Effector memory CD4-positive, alpha-beta T cell (primary cell): ENCODE data around the gene OSBPL5.

ENCODE experiments used
- DNase-seq, 3 donors: peaks; one replicate each; pipeline ENCODE4 v3.0.0-alpha.2; 2020
- H3K27ac ChIP-seq: 2 replicates; pipeline ENCODE4 v1.7.0; 2013; ENCODE audit warnings: mild to moderate bottlenecking, low read length, moderate library complexity; ENCODE audit not compliant: insufficient read depth, poor library complexity, severe bottlenecking
- H3K27me3 ChIP-seq: replicated peaks from 2 replicates; pipeline ENCODE4 v1.7.0; 2013; ENCODE audit warnings: mild to moderate bottlenecking, low read length; ENCODE audit not compliant: insufficient read depth, control insufficient read depth, poor library complexity, severe bottlenecking
- H3K36me3 ChIP-seq: 2 replicates; pipeline ENCODE4 v1.7.0; 2013; ENCODE audit warnings: mild to moderate bottlenecking, low read length, moderate library complexity; ENCODE audit not compliant: control insufficient read depth, insufficient read depth
- H3K4me1 ChIP-seq: 2 replicates; pipeline ENCODE4 v1.7.0; 2013; ENCODE audit warnings: low read length, mild to moderate bottlenecking; ENCODE audit not compliant: control insufficient read depth, insufficient read depth, poor library complexity, severe bottlenecking
- H3K4me3 ChIP-seq: 2 replicates; pipeline ENCODE4 v1.7.0; 2013; ENCODE audit warnings: low read length, low read depth, mild to moderate bottlenecking; ENCODE audit not compliant: insufficient read depth, poor library complexity, severe bottlenecking
- H3K9me3 ChIP-seq: 2 replicates; pipeline ENCODE4 v1.7.0; 2013; ENCODE audit warnings: mild to moderate bottlenecking, low read length, moderate library complexity; ENCODE audit not compliant: control insufficient read depth

Gene OSBPL5

GRCh38 chr11:3204141-3205015, 39.3 kb upstream of the OSBPL5 start:
- Histone ChIP-seq H3K36me3 (no peaks in the 10 kb centered on the region), H3K27me3 (no peaks in the 10 kb centered on the region)

GRCh38 chr11:3203221-3204043, 38.3 kb upstream of the OSBPL5 start:
- no peak for DNase-seq
- Histone ChIP-seq H3K4me3 (no peak overlapping the region), H3K27me3 (no peaks in the 10 kb centered on the region)

More at GRCh38 chr11:3204141-3205015, 39.3 kb upstream of the OSBPL5 start:
- Histone ChIP-seq H3K4me1 (no peaks in the 10 kb centered on the region), H3K4me3 (no peak overlapping the region), H3K27ac (no peak overlapping the region), H3K9me3 (no peaks in the 10 kb centered on the region)
- DNase-seq: no peak

GRCh38 chr11:3202759-3203158, 37.6 kb upstream of the OSBPL5 start:
- Histone ChIP-seq H3K4me1 (no peaks in the 10 kb centered on the region), H3K27me3 (no peaks in the 10 kb centered on the region), H3K27ac (no peak overlapping the region), H3K9me3 (no peaks in the 10 kb centered on the region), H3K36me3 (no peaks in the 10 kb centered on the region), H3K4me3 (no peak overlapping the region)
- DNase-seq: no peak

More at GRCh38 chr11:3203221-3204043, 38.3 kb upstream of the OSBPL5 start:
- Histone ChIP-seq H3K27ac (no peak overlapping the region), H3K36me3 (no peaks in the 10 kb centered on the region), H3K9me3 (no peaks in the 10 kb centered on the region), H3K4me1 (no peaks in the 10 kb centered on the region)

DNA sequence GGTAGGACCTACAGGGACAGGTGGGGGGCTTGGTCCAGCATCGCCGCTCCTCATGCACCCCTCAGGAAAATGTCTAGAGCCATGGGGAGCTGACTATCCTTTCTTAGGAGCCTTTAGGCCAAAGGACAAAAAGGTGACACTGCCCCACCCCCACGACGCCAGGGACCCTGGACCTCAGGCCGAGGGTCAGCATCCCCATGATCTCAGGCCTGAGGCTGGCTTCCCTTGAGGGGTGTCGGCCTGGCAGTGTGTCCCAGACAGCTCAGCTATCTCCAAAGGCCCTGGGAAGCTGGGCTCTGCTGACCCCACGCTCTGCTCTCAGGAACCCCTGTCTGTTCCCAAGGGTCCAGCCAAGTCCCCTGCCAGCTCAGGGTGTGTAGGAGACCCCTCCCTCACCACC, 37.2 kb upstream of the OSBPL5 start:
- no peak overlapping the region for H3K4me3 ChIP-seq
- no peaks in the 10 kb centered on the region for H3K27me3 ChIP-seq
- no peak overlapping the region for H3K27ac ChIP-seq
- no peaks in the 10 kb centered on the region for H3K4me1 ChIP-seq
- no peak for DNase-seq
- no peaks in the 10 kb centered on the region for H3K9me3 ChIP-seq
- no peaks in the 10 kb centered on the region for H3K36me3 ChIP-seq

DNA sequence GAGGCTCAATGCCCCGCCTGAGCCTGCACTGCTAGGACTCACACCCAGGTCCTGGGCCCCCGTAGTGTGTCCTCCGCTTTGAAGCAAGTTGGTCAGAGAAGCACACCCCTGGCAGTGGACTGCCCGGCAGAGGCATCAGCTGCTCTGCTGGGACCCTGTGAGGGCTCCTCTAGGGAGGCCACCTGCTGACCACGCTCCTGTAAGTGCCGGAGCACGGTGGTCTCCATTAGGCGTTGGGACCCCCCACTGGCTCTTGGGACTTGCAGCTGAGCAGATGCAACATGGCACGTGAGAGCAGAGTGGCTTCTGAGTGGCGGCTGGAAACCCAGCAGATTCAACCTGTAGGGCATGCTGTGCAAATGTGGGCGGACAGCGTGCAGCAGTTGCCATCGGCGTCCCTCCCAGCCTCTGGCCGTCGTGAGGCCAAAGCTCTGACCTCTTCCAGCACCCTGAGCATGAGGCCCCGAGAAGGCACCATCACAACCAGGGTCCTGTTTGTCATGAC, 36.6 kb upstream of the OSBPL5 start:
- Histone ChIP-seq H3K4me1 (no peaks in the 10 kb centered on the region), H3K27ac (no peak overlapping the region), H3K27me3 (no peaks in the 10 kb centered on the region), H3K36me3 (no peaks in the 10 kb centered on the region), H3K9me3 (no peaks in the 10 kb centered on the region), H3K4me3 (no peak overlapping the region)
- DNase-seq: no peak

DNA sequence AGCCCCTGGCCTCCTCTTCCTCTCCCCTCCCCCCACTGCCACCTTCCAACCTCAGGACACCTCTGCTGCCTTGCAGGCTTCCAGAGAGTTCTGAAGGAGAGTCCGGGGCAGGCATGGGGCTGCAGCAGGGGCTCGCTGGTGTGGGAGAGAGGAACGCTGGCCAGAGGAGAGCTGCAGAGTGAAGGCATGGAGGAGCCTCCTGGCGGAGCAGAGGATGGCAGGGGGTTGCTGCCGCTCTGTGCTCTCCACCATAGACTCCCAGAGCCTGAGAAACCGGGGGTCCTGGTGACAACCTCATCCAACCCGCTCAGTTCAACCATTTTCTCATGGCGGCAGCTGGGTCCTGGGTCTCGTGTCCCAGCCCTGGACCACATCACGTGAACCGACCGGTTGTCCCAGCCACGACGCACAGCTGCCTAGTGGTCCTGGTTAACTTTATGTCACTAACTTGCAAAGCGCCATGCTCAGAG, 36.0 kb upstream of the OSBPL5 start:
- H3K4me3 ChIP-seq: no peak overlapping the region
- no peak for DNase-seq
- no peak overlapping the region for H3K27ac ChIP-seq
- no peaks in the 10 kb centered on the region for H3K27me3 ChIP-seq
- H3K36me3 ChIP-seq: no peaks in the 10 kb centered on the region
- no peaks in the 10 kb centered on the region for H3K9me3 ChIP-seq
- H3K4me1 ChIP-seq: no peaks in the 10 kb centered on the region

GRCh38 chr11:3200388-3201111, 35.4 kb upstream of the OSBPL5 start:
- no peak for DNase-seq
- H3K4me1 ChIP-seq: no peaks in the 10 kb centered on the region
- no peaks in the 10 kb centered on the region for H3K27me3 ChIP-seq
- H3K36me3 ChIP-seq: no peaks in the 10 kb centered on the region
- H3K4me3 ChIP-seq: no peak overlapping the region
- H3K27ac ChIP-seq: no peak overlapping the region
- no peaks in the 10 kb centered on the region for H3K9me3 ChIP-seq

GRCh38 chr11:3199537-3200295, 34.6 kb upstream of the OSBPL5 start:
- H3K27ac ChIP-seq: no peak overlapping the region
- no peaks in the 10 kb centered on the region for H3K27me3 ChIP-seq
- no peaks in the 10 kb centered on the region for H3K9me3 ChIP-seq
- no peaks in the 10 kb centered on the region for H3K4me1 ChIP-seq
- DNase-seq: no peak
- H3K36me3 ChIP-seq: no peaks in the 10 kb centered on the region
- no peak overlapping the region for H3K4me3 ChIP-seq

- Histone ChIP-seq H3K4me1 (no peaks in the 10 kb centered on the region), H3K36me3 (no peaks in the 10 kb centered on the region), H3K27ac (no peak overlapping the region), H3K27me3 (no peaks in the 10 kb centered on the region), H3K4me3 (no peak overlapping the region), H3K9me3 (no peaks in the 10 kb centered on the region)
- no peak for DNase-seq
These were observed 33.7 kb upstream of the OSBPL5 start for GRCh38 chr11:3198815-3199214.
